Mucosa of descending colon (tissue), 3 donors: Measurements from ENCODE around the gene SMC3. TPM values are rescaled to one million over a fixed set of nuclear protein-coding genes. Genes with fewer than 3 reads are reported as not detected.

Experiments
- ATAC-seq: fragments of 200-7000 bp; cut with Tn5 transposase; one replicate; pipeline ENCODE4 v1.9.1; 2020; ENCODE audit warnings: mild to moderate bottlenecking, moderate library complexity
- DNase-seq, 3 donors: peaks; one replicate each; pipeline ENCODE4 v3.0.0-alpha.2; 2020
- H3K36me3 ChIP-seq: fragments of 200-600 bp; one replicate; pipeline ENCODE4 v1.8.0; 2021; ENCODE audit warnings: low read depth, mild to moderate bottlenecking
- H3K4me1 ChIP-seq: fragments of 200-600 bp; one replicate; pipeline ENCODE4 v1.8.0; 2021; ENCODE audit warnings: low read depth, mild to moderate bottlenecking
- H3K4me3 ChIP-seq: fragments of 200-600 bp; one replicate; pipeline ENCODE4 v1.8.0; 2021; ENCODE audit warnings: mild to moderate bottlenecking
- H3K9me3 ChIP-seq: fragments of 200-600 bp; one replicate; pipeline ENCODE4 v1.8.0; 2021; ENCODE audit warnings: mild to moderate bottlenecking
- intact Hi-C, 2 donors: fragments of 100-400 bp; cut with DNase I in 1 of 2; cut with micrococcal nuclease in 1 of 2; formaldehyde crosslinking; loops; one replicate each; pipeline versions ENCODE4 v1.11.0 to v1.11.1; 2022; cut with DNase I, micrococcal nuclease
- total RNA-seq, 3 donors: library from RNA; stranded (reverse); fragmentation: NEBNext Ultra II Directional in 2 of 3; extraction: Animal tissue kit (Norgen Biotek cat#: 25700) in 2 of 3; gene quantifications; one replicate each; pipeline versions ENCODE4 v1.2.1 to v1.2.4, GENCODE V29; 2021 to 2023
- TF ChIP-seq, protein P1 (sequence below): fragments of 200-600 bp; IDR thresholded peaks from one replicate; pipeline ENCODE4 v1.8.0; 2022; ENCODE audit warnings: antibody characterized with exemption, mild to moderate bottlenecking
- donor health status: DM: no; HTN: no; CAD: no; lungs with moderate emphysema.
- donor health status: DM: no; HTN: no; CAD: no.
- donor health status: DM: no; HTN: yes; CAD: no.

The SMC3 gene
- total RNA-seq, 3 donors from 2014 or later: 24.1 to 36.3 (median 27.3) TPM

DNA sequence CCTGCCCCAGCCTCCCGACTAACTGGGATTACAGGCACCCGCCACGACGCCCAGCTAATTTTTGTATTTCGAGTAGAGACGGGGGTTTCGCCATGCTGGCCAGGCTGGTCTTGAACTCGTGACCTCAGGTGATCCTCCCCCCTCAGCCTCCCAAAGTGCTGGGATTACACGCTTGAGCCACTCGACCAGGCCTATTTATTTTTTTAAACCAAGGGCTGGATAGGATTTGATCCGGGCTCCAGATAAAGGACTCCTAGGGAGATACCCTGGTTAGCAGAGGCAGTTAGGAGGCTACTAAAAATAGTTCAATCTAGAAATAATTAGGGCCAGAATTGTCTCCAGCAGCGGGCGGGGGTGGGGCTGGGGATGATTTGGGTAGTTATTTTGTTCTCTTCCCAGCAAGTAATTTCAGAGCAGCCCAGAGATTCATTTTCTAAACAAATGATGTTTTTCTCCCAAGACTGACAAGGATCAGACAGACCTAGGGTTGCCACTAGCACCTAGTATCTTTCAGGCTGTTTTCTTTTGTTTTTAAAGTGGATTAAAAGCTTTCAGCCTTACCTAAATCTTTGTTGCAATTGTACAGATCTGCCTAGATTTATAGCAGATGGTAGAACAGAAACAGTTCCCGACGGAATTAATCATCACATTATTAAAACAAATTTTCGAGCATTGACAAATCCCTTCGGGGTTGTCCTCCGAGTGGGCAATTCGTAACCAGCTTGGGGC is 859 bp upstream of the SMC3 start:
- H3K4me1 ChIP-seq: no peaks in the 10 kb centered on the region
- no peak for DNase-seq
- intact Hi-C loops: no loop called here
- no peaks in the 10 kb centered on the region for H3K36me3 ChIP-seq
- TF ChIP-seq, protein P1, sequence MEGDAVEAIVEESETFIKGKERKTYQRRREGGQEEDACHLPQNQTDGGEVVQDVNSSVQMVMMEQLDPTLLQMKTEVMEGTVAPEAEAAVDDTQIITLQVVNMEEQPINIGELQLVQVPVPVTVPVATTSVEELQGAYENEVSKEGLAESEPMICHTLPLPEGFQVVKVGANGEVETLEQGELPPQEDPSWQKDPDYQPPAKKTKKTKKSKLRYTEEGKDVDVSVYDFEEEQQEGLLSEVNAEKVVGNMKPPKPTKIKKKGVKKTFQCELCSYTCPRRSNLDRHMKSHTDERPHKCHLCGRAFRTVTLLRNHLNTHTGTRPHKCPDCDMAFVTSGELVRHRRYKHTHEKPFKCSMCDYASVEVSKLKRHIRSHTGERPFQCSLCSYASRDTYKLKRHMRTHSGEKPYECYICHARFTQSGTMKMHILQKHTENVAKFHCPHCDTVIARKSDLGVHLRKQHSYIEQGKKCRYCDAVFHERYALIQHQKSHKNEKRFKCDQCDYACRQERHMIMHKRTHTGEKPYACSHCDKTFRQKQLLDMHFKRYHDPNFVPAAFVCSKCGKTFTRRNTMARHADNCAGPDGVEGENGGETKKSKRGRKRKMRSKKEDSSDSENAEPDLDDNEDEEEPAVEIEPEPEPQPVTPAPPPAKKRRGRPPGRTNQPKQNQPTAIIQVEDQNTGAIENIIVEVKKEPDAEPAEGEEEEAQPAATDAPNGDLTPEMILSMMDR: no peak
- no peak overlapping the region for H3K4me3 ChIP-seq
- H3K9me3 ChIP-seq: no peaks in the 10 kb centered on the region
- no peak for ATAC-seq

DNA sequence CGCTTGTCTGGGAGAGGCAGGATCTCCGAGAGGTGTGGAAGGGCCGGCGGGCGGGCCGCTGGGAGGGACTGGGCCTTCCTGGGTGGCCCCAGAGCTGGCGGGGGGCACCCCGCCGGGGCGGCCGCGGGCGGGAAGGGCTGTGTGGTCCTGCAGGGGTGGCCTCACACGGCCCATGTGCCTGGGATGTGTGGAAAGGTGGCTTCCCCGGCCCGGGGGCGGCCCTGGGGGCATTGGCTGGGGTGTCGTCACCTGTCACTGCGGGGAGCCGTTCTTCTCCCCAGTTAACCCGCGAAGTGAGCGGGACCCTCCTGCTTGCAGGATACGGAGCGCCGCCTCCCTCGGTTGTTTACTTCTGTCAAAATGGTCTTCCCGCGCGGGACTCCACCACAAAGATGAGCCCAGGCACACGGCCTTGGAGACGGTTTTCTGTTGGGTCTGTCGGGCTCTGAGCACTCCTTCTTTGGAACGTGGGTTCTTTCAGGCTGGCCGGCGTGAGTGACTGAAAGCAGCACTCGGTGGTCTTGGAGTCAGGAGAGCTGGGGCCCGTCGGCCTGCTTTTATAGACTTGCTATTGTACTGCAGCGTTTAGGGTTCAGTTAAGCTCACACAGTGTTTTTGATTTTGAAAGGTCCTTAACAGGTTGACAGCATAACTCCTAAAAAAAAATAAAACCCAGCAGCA is 700 bp downstream of the SMC3 start:
- Histone ChIP-seq H3K4me3 (peak overlapping the region; percentile 82), H3K4me1 (no peaks in the 10 kb centered on the region), H3K9me3 (no peaks in the 10 kb centered on the region), H3K36me3 (no peaks in the 10 kb centered on the region)
- ATAC-seq (peak; percentile 70), DNase-seq (peak in 1 of 3 donors; percentile 50)
- TF ChIP-seq, protein P1: no peak
- intact Hi-C loops: no loop called here

DNA sequence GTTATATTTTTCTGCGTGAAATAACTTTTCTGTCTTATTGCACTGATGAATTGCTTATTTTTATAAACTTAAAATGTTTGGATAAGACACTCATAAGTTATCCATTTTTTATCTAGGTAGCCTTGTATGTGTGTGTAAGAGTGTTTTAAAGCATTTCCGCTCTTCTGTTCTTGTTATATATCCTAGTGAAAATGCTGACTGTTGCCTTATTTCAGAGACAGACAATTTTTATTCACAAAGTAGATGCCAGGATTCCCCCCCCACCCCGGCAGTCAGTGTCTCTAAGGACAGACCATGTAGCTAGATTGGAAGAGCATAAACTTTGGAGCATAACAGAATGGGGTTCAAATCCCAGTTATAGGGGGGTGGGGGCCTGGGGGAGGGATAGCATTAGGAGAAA is 1.6 kb downstream of the SMC3 start:
- H3K9me3 ChIP-seq: no peaks in the 10 kb centered on the region
- no peaks in the 10 kb centered on the region for H3K4me1 ChIP-seq
- no peak for DNase-seq
- no peak overlapping the region for H3K4me3 ChIP-seq
- H3K36me3 ChIP-seq: no peaks in the 10 kb centered on the region
- TF ChIP-seq, protein P1: no peak
- intact Hi-C loops: no loop called here
- ATAC-seq: no peak

DNA sequence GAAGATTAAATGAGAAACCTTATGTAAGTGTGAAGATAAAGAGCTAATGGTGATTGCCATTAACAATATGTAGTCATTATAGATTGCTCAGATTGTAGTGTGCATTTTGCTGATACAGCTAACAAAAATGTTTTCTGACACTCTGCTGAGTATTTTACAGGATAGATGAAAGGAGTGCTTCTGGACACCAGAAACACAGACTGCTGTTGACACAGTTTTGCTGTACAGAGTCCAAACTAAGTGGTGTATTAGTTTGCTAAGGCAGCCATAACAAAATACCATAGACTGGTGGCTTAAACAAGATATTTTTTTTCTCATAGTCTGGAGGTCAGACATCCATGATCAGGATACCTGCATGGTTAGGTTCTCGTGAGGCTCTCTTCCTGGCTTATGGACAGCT is 2.2 kb downstream of the SMC3 start:
- ATAC-seq (no peak), DNase-seq (no peak)
- Histone ChIP-seq H3K9me3 (no peaks in the 10 kb centered on the region), H3K4me1 (no peaks in the 10 kb centered on the region), H3K4me3 (no peak overlapping the region), H3K36me3 (no peaks in the 10 kb centered on the region)
- intact Hi-C loops: no loop called here
- TF ChIP-seq, protein P1: no peak

DNA sequence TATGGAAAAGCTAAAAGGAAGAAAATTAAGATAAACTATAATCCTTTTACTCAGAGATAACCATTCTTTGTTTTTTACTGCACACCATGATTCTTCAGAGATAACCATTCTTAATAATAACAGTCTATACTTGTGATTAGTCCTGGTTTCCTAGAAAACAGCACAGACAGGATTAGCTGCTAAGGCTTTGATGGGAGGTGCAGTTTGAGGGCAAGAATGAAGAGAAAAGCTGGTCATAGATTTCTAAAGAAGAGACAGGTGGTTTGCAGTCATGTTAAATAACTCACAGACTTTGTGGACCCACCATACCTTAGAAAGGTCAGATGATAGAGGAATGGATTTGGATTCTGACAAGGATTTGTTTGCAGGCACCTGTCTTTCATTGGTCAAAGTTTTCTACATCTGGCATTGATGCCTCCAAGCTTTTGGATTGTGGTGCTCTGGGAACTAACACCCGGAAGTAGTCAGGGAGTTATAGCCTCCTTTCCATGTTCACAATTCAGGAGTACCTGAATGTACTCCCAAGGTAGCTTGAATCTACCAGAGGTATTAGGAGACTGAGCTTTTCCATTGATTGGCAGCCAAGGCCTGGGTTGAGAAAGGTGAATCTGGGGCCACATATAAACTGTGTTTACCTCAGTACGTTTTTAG is 3.7 kb downstream of the SMC3 start:
- no peaks in the 10 kb centered on the region for H3K4me1 ChIP-seq
- H3K36me3 ChIP-seq: no peaks in the 10 kb centered on the region
- TF ChIP-seq, protein P1: no peak
- no peak for DNase-seq
- no peak for ATAC-seq
- H3K9me3 ChIP-seq: no peaks in the 10 kb centered on the region
- intact Hi-C loops: no loop called here
- H3K4me3 ChIP-seq: no peak overlapping the region
